ENCODE data around the gene ANKRD6.

- TF ChIP-seq NRF1 (IDR thresholded peaks at IDR 0.05; ENCODE audit: low read depth, low read length) (no peak), CTCF (IDR thresholded peaks at IDR 0.05) (no peak), SIN3A (IDR thresholded peaks at IDR 0.05; ENCODE audit: borderline replicate concordance, low read depth, low read length) (no peak), TAF1 (IDR thresholded peaks at IDR 0.05; ENCODE audit: borderline replicate concordance, low read depth, low read length) (no peak), RCOR1 (IDR thresholded peaks at IDR 0.05; ENCODE audit: low read length) (no peak), GATA2 (CRISPR knock-in tag; IDR thresholded peaks at IDR 0.05) (no peak), EZH2phosphoT487 (IDR thresholded peaks at IDR 0.05; ENCODE audit: borderline replicate concordance, low read depth) (no peak)
Measured at GRCh38 chr6:89555031-89555430, 122.1 kb downstream of the ANKRD6 start.
